Measurements from ENCODE around the gene NME7.

- no peak for TF ChIP-seq POLR2A (IDR thresholded peaks at IDR 0.05)
- TF ChIP-seq CTCF (IDR thresholded peaks at IDR 0.05), result no peak
Measured at GRCh38 chr1:169124459-169124858, 243.1 kb downstream of the NME7 start.
